Measurements from ENCODE around the gene SCO2. TPM values are rescaled to one million over a fixed set of nuclear protein-coding genes. Genes with fewer than 3 reads are reported as not detected.

SCO2 gene
- total RNA-seq, 3 donors from 2014 or later (not counting 1 experiment from before 2014, with no cell fraction given) = 2.8 to 13.5 (median 8.4) TPM

DNA sequence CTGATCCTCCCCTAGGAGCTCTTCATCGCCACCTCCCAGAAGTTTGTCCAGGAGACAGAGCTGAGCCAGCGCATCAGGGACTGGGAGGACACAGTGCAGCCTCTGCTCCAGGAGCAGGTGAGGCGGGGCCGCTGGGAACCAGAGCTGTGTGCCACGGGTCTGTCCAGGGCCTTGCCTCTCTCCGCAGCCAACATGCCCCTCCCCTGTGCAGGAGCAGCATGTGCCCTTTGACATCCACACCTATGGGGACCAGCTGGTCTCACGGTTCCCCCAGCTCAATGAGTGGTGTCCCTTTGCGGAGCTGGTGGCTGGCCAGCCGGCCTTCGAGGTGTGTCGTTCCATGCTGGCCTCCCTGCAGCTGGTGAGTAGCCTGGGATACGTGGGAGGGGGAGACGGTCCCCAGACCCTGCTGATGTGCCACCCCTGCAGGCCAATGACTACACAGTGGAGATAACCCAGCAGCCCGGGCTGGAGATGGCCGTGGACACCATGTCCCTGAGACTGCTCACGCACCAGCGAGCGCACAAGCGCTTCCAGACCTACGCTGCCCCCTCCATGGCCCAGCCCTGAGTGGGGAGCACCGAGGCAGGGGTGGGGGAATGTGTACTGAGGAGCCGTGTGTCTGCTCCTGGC lies 2.5 kb downstream of the SCO2 start:
- H3K4me3 Mint-ChIP-seq = no peak overlapping the region
- WGBS (ENCODE audit: insufficient coverage) = 96% methylated on average over 21 of the region's 22 CpGs
- Histone ChIP-seq H3K9me3 (ENCODE audit: control insufficient read depth, insufficient read depth, low read length) (no peaks in the 10 kb centered on the region), H3K27ac (ENCODE audit: low read length) (no peak overlapping the region), H3K36me3 (ENCODE audit: control insufficient read depth, insufficient read depth, low read length) (peaks cover 39% of the 10 kb centered on the region), H3K4me1 (ENCODE audit: control insufficient read depth, insufficient read depth, low read length) (peaks cover 27% of the 10 kb centered on the region), H3K27me3 (ENCODE audit: control insufficient read depth, insufficient read depth, low read length) (no peaks in the 10 kb centered on the region), H3K4me3 (ENCODE audit: low read length) (no peak overlapping the region)
- no peaks in the 10 kb centered on the region for H3K9me3 Mint-ChIP-seq
- intact Hi-C loops (cut with micrococcal nuclease) = no loop called here
- peaks cover 21 to 24% of the 10 kb centered on the region in 2 donors for H3K4me1 Mint-ChIP-seq
- no peak overlapping the region for H3K27ac Mint-ChIP-seq
- ATAC-seq = no peak
- no peak for DNase-seq
- TF ChIP-seq, protein P1, sequence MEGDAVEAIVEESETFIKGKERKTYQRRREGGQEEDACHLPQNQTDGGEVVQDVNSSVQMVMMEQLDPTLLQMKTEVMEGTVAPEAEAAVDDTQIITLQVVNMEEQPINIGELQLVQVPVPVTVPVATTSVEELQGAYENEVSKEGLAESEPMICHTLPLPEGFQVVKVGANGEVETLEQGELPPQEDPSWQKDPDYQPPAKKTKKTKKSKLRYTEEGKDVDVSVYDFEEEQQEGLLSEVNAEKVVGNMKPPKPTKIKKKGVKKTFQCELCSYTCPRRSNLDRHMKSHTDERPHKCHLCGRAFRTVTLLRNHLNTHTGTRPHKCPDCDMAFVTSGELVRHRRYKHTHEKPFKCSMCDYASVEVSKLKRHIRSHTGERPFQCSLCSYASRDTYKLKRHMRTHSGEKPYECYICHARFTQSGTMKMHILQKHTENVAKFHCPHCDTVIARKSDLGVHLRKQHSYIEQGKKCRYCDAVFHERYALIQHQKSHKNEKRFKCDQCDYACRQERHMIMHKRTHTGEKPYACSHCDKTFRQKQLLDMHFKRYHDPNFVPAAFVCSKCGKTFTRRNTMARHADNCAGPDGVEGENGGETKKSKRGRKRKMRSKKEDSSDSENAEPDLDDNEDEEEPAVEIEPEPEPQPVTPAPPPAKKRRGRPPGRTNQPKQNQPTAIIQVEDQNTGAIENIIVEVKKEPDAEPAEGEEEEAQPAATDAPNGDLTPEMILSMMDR (IDR thresholded peaks at IDR 0.05) = no peak
- no peaks in the 10 kb centered on the region for H3K27me3 Mint-ChIP-seq (ENCODE audit: low read depth in 2 of 2)
- no peaks in the 10 kb centered on the region for H3K36me3 Mint-ChIP-seq

DNA sequence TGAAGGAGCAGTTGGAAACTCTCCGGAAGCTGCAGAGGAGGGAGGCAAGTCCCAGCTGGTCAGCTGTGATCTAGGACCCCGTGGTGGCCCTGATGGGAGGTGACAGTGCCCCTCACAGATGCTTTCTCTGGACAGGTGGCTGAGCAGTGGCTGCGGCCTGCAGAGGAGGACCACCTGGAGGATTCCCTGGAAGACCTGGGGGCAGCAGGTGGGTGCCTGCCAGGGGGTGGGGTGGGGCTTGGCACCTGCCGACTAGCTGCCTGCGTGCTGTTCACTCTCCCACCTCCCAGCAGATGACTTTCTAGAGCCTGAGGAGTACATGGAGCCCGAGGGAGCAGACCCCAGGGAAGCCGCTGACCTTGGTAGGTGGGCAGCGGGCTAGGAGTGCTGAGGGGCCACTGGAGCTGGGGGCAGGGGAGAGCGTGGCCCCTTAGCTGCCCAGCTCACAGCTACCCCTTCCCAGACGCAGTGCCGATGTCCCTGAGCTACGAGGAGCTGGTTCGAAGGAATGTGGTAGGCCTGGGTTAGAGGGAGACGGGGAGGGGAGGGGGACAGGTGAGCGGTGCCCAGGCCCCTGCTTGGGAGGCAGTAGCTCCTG lies 3.1 kb downstream of the SCO2 start:
- H3K36me3 ChIP-seq (ENCODE audit: control insufficient read depth, insufficient read depth, low read length) = peaks cover 45% of the 10 kb centered on the region
- no peaks in the 10 kb centered on the region for H3K36me3 Mint-ChIP-seq
- peaks cover 15 to 17% of the 10 kb centered on the region in 2 donors for H3K4me1 Mint-ChIP-seq
- no peak overlapping the region for H3K27ac Mint-ChIP-seq
- no peaks in the 10 kb centered on the region for H3K9me3 ChIP-seq (ENCODE audit: control insufficient read depth, insufficient read depth, low read length)
- H3K9me3 Mint-ChIP-seq = no peaks in the 10 kb centered on the region
- no peak for ATAC-seq
- DNase-seq = no peak
- no peak overlapping the region for H3K4me3 ChIP-seq (ENCODE audit: low read length)
- peaks cover 21% of the 10 kb centered on the region for H3K4me1 ChIP-seq (ENCODE audit: control insufficient read depth, insufficient read depth, low read length)
- TF ChIP-seq, protein P1 (IDR thresholded peaks at IDR 0.05) = no peak
- intact Hi-C loops (cut with micrococcal nuclease) = no loop called here
- no peaks in the 10 kb centered on the region for H3K27me3 Mint-ChIP-seq (ENCODE audit: low read depth in 2 of 2)
- no peak overlapping the region for H3K27ac ChIP-seq (ENCODE audit: low read length)
- H3K4me3 Mint-ChIP-seq = no peak overlapping the region
- WGBS (ENCODE audit: insufficient coverage) = 95% methylated on average over 15 of the region's 15 CpGs
- H3K27me3 ChIP-seq (ENCODE audit: control insufficient read depth, insufficient read depth, low read length) = no peaks in the 10 kb centered on the region

DNA sequence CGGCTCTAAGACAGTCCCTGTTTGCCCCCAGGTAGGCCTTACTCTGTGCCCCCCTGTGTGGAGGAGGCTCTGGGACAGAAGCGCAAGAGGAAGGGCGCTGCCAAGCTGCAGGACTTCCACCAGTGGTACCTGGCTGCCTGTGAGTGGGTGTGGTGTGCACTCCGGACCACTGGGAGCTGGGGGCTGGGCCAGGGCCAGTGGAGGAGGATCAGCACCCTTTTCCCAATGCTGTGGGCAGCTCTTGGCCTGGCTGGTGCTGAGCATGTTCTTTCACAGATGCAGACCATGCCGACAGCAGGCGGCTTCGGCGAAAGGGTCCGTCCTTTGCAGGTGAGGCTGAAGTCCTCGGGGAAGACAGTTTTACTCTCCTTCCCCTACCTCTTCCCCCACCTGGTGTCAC lies 3.7 kb downstream of the SCO2 start:
- intact Hi-C loops (cut with micrococcal nuclease) = no loop called here
- no peak for ATAC-seq
- WGBS (ENCODE audit: insufficient coverage) = 96% methylated on average over 10 of the region's 10 CpGs

More for the DNA sequence above, 3.7 kb downstream of the SCO2 start:
- Histone ChIP-seq H3K27me3 (ENCODE audit: control insufficient read depth, insufficient read depth, low read length) (no peaks in the 10 kb centered on the region), H3K36me3 (ENCODE audit: control insufficient read depth, insufficient read depth, low read length) (peaks cover 51% of the 10 kb centered on the region), H3K4me1 (ENCODE audit: control insufficient read depth, insufficient read depth, low read length) (peaks cover 15% of the 10 kb centered on the region), H3K4me3 (ENCODE audit: low read length) (no peak overlapping the region), H3K27ac (ENCODE audit: low read length) (no peak overlapping the region), H3K9me3 (ENCODE audit: control insufficient read depth, insufficient read depth, low read length) (no peaks in the 10 kb centered on the region)
- H3K36me3 Mint-ChIP-seq = no peaks in the 10 kb centered on the region
- H3K4me3 Mint-ChIP-seq = no peak overlapping the region
- peaks cover 11% of the 10 kb centered on the region in 2 donors for H3K4me1 Mint-ChIP-seq
- no peaks in the 10 kb centered on the region for H3K9me3 Mint-ChIP-seq
- H3K27ac Mint-ChIP-seq = no peak overlapping the region
- TF ChIP-seq, protein P1 (IDR thresholded peaks at IDR 0.05) = no peak
- H3K27me3 Mint-ChIP-seq (ENCODE audit: low read depth in 2 of 2) = no peaks in the 10 kb centered on the region
- no peak for DNase-seq
